Psoas muscle (tissue), 8 donors: Measurements from ENCODE around the gene PTGIR. TPM values are rescaled to one million over a fixed set of nuclear protein-coding genes. Genes with fewer than 3 reads are reported as not detected.

Source experiments
- ATAC-seq, 4 donors: fragments of 200-7000 bp; cut with Tn5 transposase; one replicate each; pipeline ENCODE4 v1.9.1; 2020; ENCODE audit warnings: moderate library complexity in 3 of 4, mild to moderate bottlenecking in 2 of 4
- DNase-seq, 2 donors: peaks; one replicate each; pipeline ENCODE4 v3.0.0-alpha.2; 2020
- H3K27ac ChIP-seq: fragments of 200-600 bp; one replicate; pipeline ENCODE4 v1.8.0; 2022
- H3K27me3 ChIP-seq, 3 donors: fragments of 200-600 bp in 1 of 3; one replicate each; pipeline versions ENCODE4 v1.6.1 to v1.8.0; 2013 to 2022; ENCODE audit warnings: low read length in 2 of 3, mild to moderate bottlenecking in 2 of 3, moderate library complexity in 1 of 3; ENCODE audit not compliant: insufficient read depth in 3 of 3
- H3K36me3 ChIP-seq, 2 donors: fragments of 200-600 bp in 1 of 2; one replicate each; pipeline versions ENCODE4 v1.6.1 to v1.8.0; 2013 to 2022; ENCODE audit warnings: low read depth in 1 of 2, mild to moderate bottlenecking in 1 of 2, moderate library complexity in 1 of 2; ENCODE audit not compliant: insufficient read depth in 1 of 2
- H3K4me1 ChIP-seq: fragments of 200-600 bp; one replicate; pipeline ENCODE4 v1.8.0; 2022
- H3K4me3 ChIP-seq: fragments of 200-600 bp; one replicate; pipeline ENCODE4 v1.8.0; 2022; ENCODE audit warnings: mild to moderate bottlenecking
- H3K9me3 ChIP-seq: fragments of 200-600 bp; one replicate; pipeline ENCODE4 v1.8.0; 2022
- WGBS, 3 donors: extraction: QIAGEN DNeasy Blood & Tissue Kit; methylation state at CpG; one replicate each; pipeline versions ENCODE4 v1.1.6 to v1.1.7; 2013; 5-methylcytosine and 5-hydroxymethylcytosine counted together
- intact Hi-C, 2 donors: fragments of 100-400 bp; cut with DNase I; formaldehyde crosslinking; loops; one replicate each; pipeline versions ENCODE4 v1.11.0 to v1.14.2; 2022
- polyA plus RNA-seq, 3 donors: library from polyadenylated mRNA; stranded (reverse); fragments of 200-250 nt; gene quantifications; one replicate each; pipeline ENCODE4 v1.2.3, GENCODE V29; 2013
- total RNA-seq, 4 donors: library from RNA; stranded (reverse); fragmentation: NEBNext Ultra II Directional in 2 of 4; extraction: Animal tissue kit (Norgen Biotek cat#: 25700) in 2 of 4; gene quantifications; one replicate each; pipeline versions ENCODE4 v1.2.1 to v1.2.4, GENCODE V29; 2021 to 2023
- TF ChIP-seq, protein P1 (sequence below): fragments of 200-600 bp; IDR thresholded peaks from one replicate; pipeline ENCODE4 v1.8.0; 2022; ENCODE audit warnings: antibody characterized with exemption
- donor health status: healthy with polysubstance abuse.
- donor health status: DM: no; HTN: no; CAD: no; lungs with moderate emphysema.
- donor health status: Bipolar disorder and iron deficiency.
- donor health status: healthy.
- donor health status: DM: yes; HTN: yes; CAD: no.
- donor health status: DM: no; HTN: no; CAD: no.
- donor health status: DM: no; HTN: no; CAD: no.
- donor health status: DM: yes; HTN: yes; CAD: no.

PTGIR gene
- total and polyA plus RNA-seq, 7 donors, result 0.74 to 7.0 (median 1.2) TPM

- Histone ChIP-seq H3K4me1 (no peaks in the 10 kb centered on the region), H3K4me3 (no peak overlapping the region), H3K9me3 (no peaks in the 10 kb centered on the region), H3K27me3 (no peaks in the 10 kb centered on the region), H3K36me3 (no peaks in the 10 kb centered on the region), H3K27ac (no peak overlapping the region)
- intact Hi-C loops, result no loop called here
- WGBS, 3 donors, result 96 to 99% (median 97%) methylated on average over 4 of the region's 4 CpGs
- DNase-seq (no peak), ATAC-seq (no peak)
- TF ChIP-seq, protein P1, sequence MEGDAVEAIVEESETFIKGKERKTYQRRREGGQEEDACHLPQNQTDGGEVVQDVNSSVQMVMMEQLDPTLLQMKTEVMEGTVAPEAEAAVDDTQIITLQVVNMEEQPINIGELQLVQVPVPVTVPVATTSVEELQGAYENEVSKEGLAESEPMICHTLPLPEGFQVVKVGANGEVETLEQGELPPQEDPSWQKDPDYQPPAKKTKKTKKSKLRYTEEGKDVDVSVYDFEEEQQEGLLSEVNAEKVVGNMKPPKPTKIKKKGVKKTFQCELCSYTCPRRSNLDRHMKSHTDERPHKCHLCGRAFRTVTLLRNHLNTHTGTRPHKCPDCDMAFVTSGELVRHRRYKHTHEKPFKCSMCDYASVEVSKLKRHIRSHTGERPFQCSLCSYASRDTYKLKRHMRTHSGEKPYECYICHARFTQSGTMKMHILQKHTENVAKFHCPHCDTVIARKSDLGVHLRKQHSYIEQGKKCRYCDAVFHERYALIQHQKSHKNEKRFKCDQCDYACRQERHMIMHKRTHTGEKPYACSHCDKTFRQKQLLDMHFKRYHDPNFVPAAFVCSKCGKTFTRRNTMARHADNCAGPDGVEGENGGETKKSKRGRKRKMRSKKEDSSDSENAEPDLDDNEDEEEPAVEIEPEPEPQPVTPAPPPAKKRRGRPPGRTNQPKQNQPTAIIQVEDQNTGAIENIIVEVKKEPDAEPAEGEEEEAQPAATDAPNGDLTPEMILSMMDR, result no peak
These were observed 33.6 kb downstream of the PTGIR start for GRCh38 chr19:46591254-46591653.

- Histone ChIP-seq H3K4me3 (no peak overlapping the region), H3K27ac (no peak overlapping the region), H3K36me3 (no peaks in the 10 kb centered on the region), H3K4me1 (no peaks in the 10 kb centered on the region), H3K9me3 (no peaks in the 10 kb centered on the region), H3K27me3 (no peaks in the 10 kb centered on the region)
- intact Hi-C loops, result no loop called here
- 85 to 92% (median 87%) methylated on average over 3 of the region's 3 CpGs for WGBS, 3 donors
- TF ChIP-seq, protein P1, result no peak
- ATAC-seq, result no peak
- no peak for DNase-seq
These were observed 37.0 kb downstream of the PTGIR start for GRCh38 chr19:46587861-46588260.

GRCh38 chr19:46586294-46586693 is 38.6 kb downstream of the PTGIR start:
- 86 to 94% (median 93%) methylated on average over 4 of the region's 4 CpGs for WGBS, 3 donors
- DNase-seq (no peak), ATAC-seq (no peak)

GRCh38 chr19:46585539-46585938 is 39.4 kb downstream of the PTGIR start:
- DNase-seq (no peak), ATAC-seq (no peak)
- Histone ChIP-seq H3K4me3 (no peak overlapping the region), H3K36me3 (no peaks in the 10 kb centered on the region), H3K27ac (no peak overlapping the region), H3K9me3 (no peaks in the 10 kb centered on the region), H3K27me3 (no peaks in the 10 kb centered on the region), H3K4me1 (no peaks in the 10 kb centered on the region)
- TF ChIP-seq, protein P1, result no peak
- WGBS, 3 donors, result 90 to 95% (median 91%) methylated on average over 1 of the region's 1 CpG
- intact Hi-C loops, result no loop called here

More at GRCh38 chr19:46586294-46586693, 38.6 kb downstream of the PTGIR start:
- Histone ChIP-seq H3K27ac (no peak overlapping the region), H3K36me3 (no peaks in the 10 kb centered on the region), H3K4me1 (no peaks in the 10 kb centered on the region), H3K9me3 (no peaks in the 10 kb centered on the region), H3K27me3 (no peaks in the 10 kb centered on the region), H3K4me3 (no peak overlapping the region)
- TF ChIP-seq, protein P1, result no peak
- intact Hi-C loops, result no loop called here

DNA sequence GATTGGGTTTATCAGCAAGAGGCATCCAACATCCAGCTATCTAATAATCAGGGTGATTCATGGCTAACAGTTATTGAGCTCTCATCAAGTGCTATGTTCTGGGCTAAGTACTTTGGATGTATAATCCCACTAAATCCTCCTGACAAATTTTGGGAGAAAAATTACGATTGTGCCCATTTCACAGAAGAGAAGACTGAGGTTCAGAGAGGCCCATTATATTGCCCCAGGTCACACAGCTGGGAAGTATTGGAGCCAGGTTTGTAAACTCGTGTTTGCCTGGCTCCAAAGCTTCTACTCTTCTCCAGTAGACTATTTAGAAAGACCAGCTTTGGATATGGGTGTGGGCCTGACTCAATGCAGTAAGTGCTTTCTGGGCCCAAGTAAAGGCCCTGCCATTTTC is 44.6 kb downstream of the PTGIR start:
- Histone ChIP-seq H3K9me3 (no peaks in the 10 kb centered on the region), H3K36me3 (no peaks in the 10 kb centered on the region), H3K4me3 (no peak overlapping the region), H3K4me1 (no peaks in the 10 kb centered on the region), H3K27ac (no peak overlapping the region), H3K27me3 (no peaks in the 10 kb centered on the region)
- WGBS, 3 donors, result 73 to 81% (median 74%) methylated on average over 2 of the region's 2 CpGs
- DNase-seq (no peak), ATAC-seq (no peak)
- TF ChIP-seq, protein P1, result no peak
- intact Hi-C loops, result no loop called here
